Stimulated activated CD4-positive, alpha-beta T cell treated with anti-CD3 and anti-CD28 coated beads, TNF-alpha, amount 100 ng/mL, for 48 hours (primary cell): ENCODE data around the gene CAP1.
"Not testable (repeated sequence)": the region's sequence is repeated elsewhere in the genome, so short reads cannot be mapped to it uniquely, and the experiment has no call there.

ENCODE experiments used
- DNase-seq, 3 donors: peaks; one replicate each; pipeline ENCODE4 v3.0.0-alpha.2; 2020; ENCODE audit warnings: low read depth in 3 of 3

Gene CAP1

GRCh38 chr1:40032240-40032891 lies 8.2 kb upstream of the CAP1 start:
- DNase-seq: no peak

- no peak for DNase-seq
Measured at GRCh38 chr1:40034869-40035268, 5.7 kb upstream of the CAP1 start.

- DNase-seq: no peak
Measured at GRCh38 chr1:40036574-40036973, 4.0 kb upstream of the CAP1 start.

GRCh38 chr1:40037254-40037653 lies 3.3 kb upstream of the CAP1 start:
- DNase-seq: not testable (repeated sequence)

- DNase-seq: no peak
Measured at GRCh38 chr1:40038697-40039096, 1.8 kb upstream of the CAP1 start.

GRCh38 chr1:40039245-40039756 lies 1.2 kb upstream of the CAP1 start:
- no peak for DNase-seq

- peak; percentile 58 to 69 (median 68) for DNase-seq
Measured at GRCh38 chr1:40039757-40040510, 595 bp upstream of the CAP1 start.

GRCh38 chr1:40041466-40041838 lies 923 bp downstream of the CAP1 start:
- DNase-seq: no peak

GRCh38 chr1:40042341-40042740 lies 1.8 kb downstream of the CAP1 start:
- no peak for DNase-seq

- DNase-seq: no peak
Measured at GRCh38 chr1:40044110-40044509, 3.6 kb downstream of the CAP1 start.

- no peak for DNase-seq
Measured at GRCh38 chr1:40045182-40045581, 4.7 kb downstream of the CAP1 start.

GRCh38 chr1:40045766-40046165 lies 5.2 kb downstream of the CAP1 start:
- no peak for DNase-seq

- DNase-seq: no peak
Measured at GRCh38 chr1:40047276-40047675, 6.7 kb downstream of the CAP1 start.

- DNase-seq: no peak
Measured at GRCh38 chr1:40047769-40048168, 7.2 kb downstream of the CAP1 start.

GRCh38 chr1:40049725-40050124 lies 9.2 kb downstream of the CAP1 start:
- DNase-seq: peak in 1 of 3 donors; percentile 20

- DNase-seq: no peak
Measured at GRCh38 chr1:40050863-40051262, 10.3 kb downstream of the CAP1 start.

GRCh38 chr1:40053138-40053887 lies 12.8 kb downstream of the CAP1 start:
- no peak for DNase-seq

- DNase-seq: no peak
Measured at GRCh38 chr1:40056519-40057309, 16.2 kb downstream of the CAP1 start.

- no peak for DNase-seq
Measured at GRCh38 chr1:40057310-40058030, 16.9 kb downstream of the CAP1 start.

GRCh38 chr1:40058097-40058452 lies 17.5 kb downstream of the CAP1 start:
- no peak for DNase-seq
